T47D (cell line): ENCODE data around the gene TOR1B.
A peak's percentile ranks its signal among the peaks of the same experiment; 100 is the strongest.

Experiments used
- DNase-seq, 2 experiments: peaks; one replicate each; pipeline versions ENCODE4 v3.0.0 to v3.0.0-alpha.2; 2011 to 2012; ENCODE audit warnings: low read depth in 1 of 2, low spot score in 1 of 2
- JUND ChIP-seq: IDR thresholded peaks from 2 replicates; pipeline ENCODE4 v1.6.1; 2012; ENCODE audit warnings: low read depth
- in situ Hi-C: cut with HindIII; loops from 2 replicates; pipeline ENCODE4 v1.10.0; 2016; ENCODE audit warnings: low sequenced_read_pairs, low pct_unique_long_range_greater_than_20kb

Gene TOR1B

GRCh38 chr9:129809346-129809745, 6.4 kb downstream of the TOR1B start:
- no peak for TF ChIP-seq JUND
- in situ Hi-C loops, result no loop called here

GRCh38 chr9:129810116-129810515, 7.1 kb downstream of the TOR1B start:
- in situ Hi-C loops, result no loop called here
- no peak for DNase-seq
- TF ChIP-seq JUND, result no peak

More at GRCh38 chr9:129809346-129809745, 6.4 kb downstream of the TOR1B start:
- no peak for DNase-seq

GRCh38 chr9:129810788-129811187, 7.8 kb downstream of the TOR1B start:
- DNase-seq, result no peak
- in situ Hi-C loops, result no loop called here
- no peak for TF ChIP-seq JUND

- TF ChIP-seq JUND, result no peak
- in situ Hi-C loops, result no loop called here
- DNase-seq, result no peak
Observed at GRCh38 chr9:129811967-129812363, 9.0 kb downstream of the TOR1B start.

- DNase-seq, result no peak
- no peak for TF ChIP-seq JUND
- in situ Hi-C loops, result no loop called here
Observed at GRCh38 chr9:129812385-129812784, 9.4 kb downstream of the TOR1B start.

GRCh38 chr9:129813661-129814060, 10.7 kb downstream of the TOR1B start:
- in situ Hi-C loops, result no loop called here
- TF ChIP-seq JUND, result no peak

GRCh38 chr9:129814432-129815223, 11.6 kb downstream of the TOR1B start:
- no peak for TF ChIP-seq JUND
- in situ Hi-C loops, result no loop called here
- DNase-seq, result no peak

More at GRCh38 chr9:129813661-129814060, 10.7 kb downstream of the TOR1B start:
- no peak for DNase-seq

- TF ChIP-seq JUND, result no peak
- in situ Hi-C loops, result no loop called here
- DNase-seq, result no peak
Observed at GRCh38 chr9:129815278-129815677, 12.3 kb downstream of the TOR1B start.

GRCh38 chr9:129816501-129817435, 13.8 kb downstream of the TOR1B start:
- in situ Hi-C loops, result no loop called here
- DNase-seq, result no peak

GRCh38 chr9:129822898-129823541, 20.0 kb downstream of the TOR1B start:
- DNase-seq, result peak in 1 of 2 experiments; percentile 42
- in situ Hi-C loops, result no loop called here
- TF ChIP-seq JUND, result no peak

More at GRCh38 chr9:129816501-129817435, 13.8 kb downstream of the TOR1B start:
- no peak for TF ChIP-seq JUND

- DNase-seq, result no peak
- no peak for TF ChIP-seq JUND
- in situ Hi-C loops, result no loop called here
Observed at GRCh38 chr9:129823542-129823934, 20.6 kb downstream of the TOR1B start.

- DNase-seq, result peak; percentile 85 to 98
- TF ChIP-seq JUND, result no peak
Observed at GRCh38 chr9:129823935-129824601, 21.1 kb downstream of the TOR1B start, which contains the start of gene TOR1A. TOR1A (minus strand) TSS chr9:129824136; CDS start chr9:129824085, 51 bp downstream.

More at GRCh38 chr9:129823935-129824601, 21.1 kb downstream of the TOR1B start, which contains the start of gene TOR1A:
- in situ Hi-C loops, result no loop called here
